K562 (cell line): ENCODE measurements around the gene FBXW9. TPM values are rescaled to one million over a fixed set of nuclear protein-coding genes. Genes with fewer than 3 reads are reported as not detected.

Experiments used
- CBFA2T2 ChIP-seq: fragments of 450-650 bp; conservative IDR thresholded peaks from 2 replicates; pipeline ENCODE4 v1.6.1; 2017; ENCODE audit warnings: mild to moderate bottlenecking
- CTCFL ChIP-seq: IDR thresholded peaks from 2 replicates; pipeline ENCODE4 v1.6.1; 2011; ENCODE audit warnings: borderline replicate concordance, low read depth, mild to moderate bottlenecking, moderate library complexity, low read length; ENCODE audit not compliant: insufficient read depth, poor library complexity, severe bottlenecking
- DEAF1 ChIP-seq: fragments of 450-650 bp; formaldehyde crosslinking; IDR thresholded peaks from 2 replicates; pipeline ENCODE4 v1.4.0; 2020; ENCODE audit warnings: mild to moderate bottlenecking, moderate library complexity
- ETV5 ChIP-seq: sonication (generic); formaldehyde crosslinking; IDR thresholded peaks from 2 replicates; pipeline ENCODE4 v1.4.0; 2020; ENCODE audit warnings: low read depth, mild to moderate bottlenecking, missing genetic modification reagents
- FOXM1 ChIP-seq, 2 experiments: fragments of 450-650 bp in 1 of 2; sonication (generic) in 1 of 2; formaldehyde crosslinking in 1 of 2; IDR thresholded peaks; 2 replicates each; pipeline versions ENCODE4 v1.6.1 to v1.9.0; 2017 to 2022; ENCODE audit warnings: low read depth in 2 of 2, mild to moderate bottlenecking in 2 of 2, missing genetic modification reagents in 1 of 2, moderate library complexity in 1 of 2
- GATAD2A ChIP-seq: fragments of 450-650 bp; IDR thresholded peaks from 2 replicates; pipeline ENCODE4 v1.6.1; 2017
- GTF2F1 ChIP-seq: IDR thresholded peaks from 2 replicates; pipeline ENCODE4 v1.6.1; 2011; ENCODE audit warnings: low read depth, low read length, improper control_type of control experiment
- HIVEP1 ChIP-seq: fragments of 250-450 bp; sonication (Bioruptor Pico); IDR thresholded peaks from 2 replicates; pipeline ENCODE4 v1.4.0; 2020; ENCODE audit warnings: mild to moderate bottlenecking
- NFIC ChIP-seq: fragments of 450-650 bp; IDR thresholded peaks from 2 replicates; pipeline ENCODE4 v1.6.1; 2017; ENCODE audit warnings: mild to moderate bottlenecking, inconsistent platforms
- ZHX1 ChIP-seq: fragments of 150-350 bp; conservative IDR thresholded peaks from 2 replicates; pipeline ENCODE4 v1.6.1; 2014; ENCODE audit warnings: low read length
- polyA plus RNA-seq, 8 experiments: library from polyadenylated mRNA; depleted of rRNA in 4 of 8; stranded (reverse) in 5 of 8; unstranded in 3 of 8; fragments of >200 nt; fragmentation: Nextera tagmentation in 2 of 8; fragmentation: Illumina TruSeq in 1 of 8; extraction: Ambion mirVana in 2 of 8; extraction: Trizol in 1 of 8; gene quantifications; 2 replicates each; pipeline versions ENCODE4 v1.2.1 to v1.2.3, GENCODE V29; 2011 to 2014; ENCODE audit warnings: inconsistent platforms in 1 of 8, missing spikeins in 1 of 8
- total RNA-seq, 7 experiments: library from RNA; depleted of rRNA in 6 of 7; stranded (reverse); fragments of >200 nt in 6 of 7; fragmentation: Illumina TruSeq in 2 of 7; extraction: Trizol in 2 of 7; gene quantifications; 2 replicates each; pipeline versions ENCODE4 v1.2.1 to v1.2.3, GENCODE V29; 2011 to 2021; ENCODE audit warnings: low replicate concordance in 1 of 7
- TF ChIP-seq, protein P1 (sequence below): sonication (generic); formaldehyde crosslinking; IDR thresholded peaks from 2 replicates; pipeline ENCODE4 v1.8.1; 2022; ENCODE audit warnings: missing genetic modification reagents
- TF ChIP-seq, protein P2 (sequence below): fragments of 150-350 bp; IDR thresholded peaks from 2 replicates; pipeline ENCODE4 v1.6.1; 2014; ENCODE audit warnings: low read depth, mild to moderate bottlenecking, low read length, borderline replicate concordance

The FBXW9 gene
- total and polyA plus RNA-seq, 9 of the 15 experiments (the other 6 are each of a cell fraction or from before 2014, with no cell fraction given), result 0.23 to 21.7 (median 6.2) TPM

- TF ChIP-seq DEAF1 (CRISPR knock-in tag) (no peak), CBFA2T2 (no peak), ETV5 (no peak), CTCFL (peak; percentile 55), GTF2F1 (no peak), NFIC (0 out of 2 replicates have a peak, but pooled peaks have one; percentile 22), GATAD2A (no peak), HIVEP1 (CRISPR knock-in tag) (no peak), ZHX1 (no peak), FOXM1 (IDR thresholded peaks at IDR 0.05; ENCODE audit: low read depth) (no peak), FOXM1 (CRISPR knock-in tag; IDR thresholded peaks at IDR 0.05; ENCODE audit: low read depth) (no peak)
- TF ChIP-seq, protein P1, sequence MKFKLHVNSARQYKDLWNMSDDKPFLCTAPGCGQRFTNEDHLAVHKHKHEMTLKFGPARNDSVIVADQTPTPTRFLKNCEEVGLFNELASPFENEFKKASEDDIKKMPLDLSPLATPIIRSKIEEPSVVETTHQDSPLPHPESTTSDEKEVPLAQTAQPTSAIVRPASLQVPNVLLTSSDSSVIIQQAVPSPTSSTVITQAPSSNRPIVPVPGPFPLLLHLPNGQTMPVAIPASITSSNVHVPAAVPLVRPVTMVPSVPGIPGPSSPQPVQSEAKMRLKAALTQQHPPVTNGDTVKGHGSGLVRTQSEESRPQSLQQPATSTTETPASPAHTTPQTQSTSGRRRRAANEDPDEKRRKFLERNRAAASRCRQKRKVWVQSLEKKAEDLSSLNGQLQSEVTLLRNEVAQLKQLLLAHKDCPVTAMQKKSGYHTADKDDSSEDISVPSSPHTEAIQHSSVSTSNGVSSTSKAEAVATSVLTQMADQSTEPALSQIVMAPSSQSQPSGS (CRISPR knock-in tag), result no peak
- TF ChIP-seq, protein P2, sequence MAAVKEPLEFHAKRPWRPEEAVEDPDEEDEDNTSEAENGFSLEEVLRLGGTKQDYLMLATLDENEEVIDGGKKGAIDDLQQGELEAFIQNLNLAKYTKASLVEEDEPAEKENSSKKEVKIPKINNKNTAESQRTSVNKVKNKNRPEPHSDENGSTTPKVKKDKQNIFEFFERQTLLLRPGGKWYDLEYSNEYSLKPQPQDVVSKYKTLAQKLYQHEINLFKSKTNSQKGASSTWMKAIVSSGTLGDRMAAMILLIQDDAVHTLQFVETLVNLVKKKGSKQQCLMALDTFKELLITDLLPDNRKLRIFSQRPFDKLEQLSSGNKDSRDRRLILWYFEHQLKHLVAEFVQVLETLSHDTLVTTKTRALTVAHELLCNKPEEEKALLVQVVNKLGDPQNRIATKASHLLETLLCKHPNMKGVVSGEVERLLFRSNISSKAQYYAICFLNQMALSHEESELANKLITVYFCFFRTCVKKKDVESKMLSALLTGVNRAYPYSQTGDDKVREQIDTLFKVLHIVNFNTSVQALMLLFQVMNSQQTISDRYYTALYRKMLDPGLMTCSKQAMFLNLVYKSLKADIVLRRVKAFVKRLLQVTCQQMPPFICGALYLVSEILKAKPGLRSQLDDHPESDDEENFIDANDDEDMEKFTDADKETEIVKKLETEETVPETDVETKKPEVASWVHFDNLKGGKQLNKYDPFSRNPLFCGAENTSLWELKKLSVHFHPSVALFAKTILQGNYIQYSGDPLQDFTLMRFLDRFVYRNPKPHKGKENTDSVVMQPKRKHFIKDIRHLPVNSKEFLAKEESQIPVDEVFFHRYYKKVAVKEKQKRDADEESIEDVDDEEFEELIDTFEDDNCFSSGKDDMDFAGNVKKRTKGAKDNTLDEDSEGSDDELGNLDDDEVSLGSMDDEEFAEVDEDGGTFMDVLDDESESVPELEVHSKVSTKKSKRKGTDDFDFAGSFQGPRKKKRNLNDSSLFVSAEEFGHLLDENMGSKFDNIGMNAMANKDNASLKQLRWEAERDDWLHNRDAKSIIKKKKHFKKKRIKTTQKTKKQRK, result no peak
Observed at GRCh38 chr19:12648088-12648487, 48.3 kb downstream of the FBXW9 start (continued).
